HG03520 (cell line): ENCODE measurements around the gene HDAC4.
A peak's percentile ranks its signal among the peaks of the same experiment; 100 is the strongest.

Experiments used
- ATAC-seq: cut with Tn5 transposase; IDR thresholded peaks from one replicate; pipeline ENCODE4 v1.9.1; 2021; ENCODE audit warnings: mild to moderate bottlenecking, moderate library complexity; ENCODE audit not compliant: unreplicated experiment

Gene HDAC4

GRCh38 chr2:239370876-239371725, 29.7 kb downstream of the HDAC4 start:
- no peak for ATAC-seq

GRCh38 chr2:239370403-239370802, 30.4 kb downstream of the HDAC4 start:
- no peak for ATAC-seq

GRCh38 chr2:239369631-239370161, 31.1 kb downstream of the HDAC4 start:
- ATAC-seq, result peak; percentile 87

- no peak for ATAC-seq
These were observed 31.8 kb downstream of the HDAC4 start for GRCh38 chr2:239368906-239369552.

- no peak for ATAC-seq
These were observed 32.5 kb downstream of the HDAC4 start for GRCh38 chr2:239368321-239368720.

GRCh38 chr2:239366740-239367139, 34.1 kb downstream of the HDAC4 start:
- no peak for ATAC-seq

- ATAC-seq, result no peak
These were observed 34.9 kb downstream of the HDAC4 start for GRCh38 chr2:239365782-239366435.

GRCh38 chr2:239365071-239365781, 35.6 kb downstream of the HDAC4 start:
- no peak for ATAC-seq

- ATAC-seq, result no peak
These were observed 36.7 kb downstream of the HDAC4 start for GRCh38 chr2:239363946-239364637.

- no peak for ATAC-seq
These were observed 38.3 kb downstream of the HDAC4 start for GRCh38 chr2:239362507-239362906.

GRCh38 chr2:239361311-239361642, 39.5 kb downstream of the HDAC4 start:
- ATAC-seq, result no peak

- ATAC-seq, result no peak
These were observed 40.2 kb downstream of the HDAC4 start for GRCh38 chr2:239360421-239361310.

GRCh38 chr2:239360008-239360407, 40.8 kb downstream of the HDAC4 start:
- ATAC-seq, result no peak

GRCh38 chr2:239359196-239359912, 41.5 kb downstream of the HDAC4 start:
- ATAC-seq, result no peak

GRCh38 chr2:239358062-239358754, 42.6 kb downstream of the HDAC4 start:
- no peak for ATAC-seq

GRCh38 chr2:239355724-239356123, 45.1 kb downstream of the HDAC4 start:
- no peak for ATAC-seq

- ATAC-seq, result no peak
These were observed 45.7 kb downstream of the HDAC4 start for GRCh38 chr2:239355139-239355538.

GRCh38 chr2:239354791-239355136, 46.1 kb downstream of the HDAC4 start:
- no peak for ATAC-seq
